ENCODE results near the gene QPRT.
"Not testable (repeated sequence)": the region's sequence is repeated elsewhere in the genome, so short reads cannot be mapped to it uniquely, and the experiment has no call there.

QPRT gene

GRCh38 chr16:29658705-29659104 lies 20.3 kb upstream of the QPRT start:
- intact Hi-C loops (cut with DNase I) = no loop called here
- DNase-seq = no peak

DNA sequence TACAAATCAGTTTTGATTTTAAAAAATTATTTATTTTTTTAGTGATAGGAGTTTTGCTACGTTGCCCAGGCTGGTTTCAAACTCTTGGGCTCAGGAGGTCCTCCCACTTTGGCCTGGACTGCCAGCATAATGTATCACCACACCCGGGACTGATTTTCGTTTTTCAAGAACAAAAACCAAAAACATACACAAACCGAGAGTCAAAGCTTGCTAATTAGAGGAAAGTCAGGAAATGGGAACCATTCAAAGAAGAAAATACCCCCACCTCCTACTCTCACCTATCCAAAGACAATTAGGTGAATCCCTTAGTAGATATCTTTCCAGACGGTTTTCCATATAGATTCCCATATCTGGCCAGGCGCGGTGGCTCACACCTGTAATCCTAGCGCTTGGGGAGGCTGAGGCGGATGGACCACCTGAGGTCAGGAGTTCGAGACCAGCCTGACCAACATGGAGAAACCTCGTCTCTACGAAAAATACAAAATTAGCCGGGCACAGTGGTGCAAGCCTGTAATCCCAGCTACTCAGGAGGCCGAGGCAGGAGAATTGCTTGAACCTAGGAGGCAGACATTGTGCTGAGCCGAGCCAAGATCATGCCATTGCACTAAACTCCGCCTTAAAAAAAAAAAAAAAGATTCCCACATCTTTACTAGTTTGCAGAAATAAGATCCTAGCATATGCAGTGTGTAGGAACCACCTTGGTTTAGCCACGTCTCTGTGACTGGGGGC lies 16.8 kb upstream of the QPRT start:
- DNase-seq = no peak
- intact Hi-C loops (cut with DNase I) = no loop called here

DNA sequence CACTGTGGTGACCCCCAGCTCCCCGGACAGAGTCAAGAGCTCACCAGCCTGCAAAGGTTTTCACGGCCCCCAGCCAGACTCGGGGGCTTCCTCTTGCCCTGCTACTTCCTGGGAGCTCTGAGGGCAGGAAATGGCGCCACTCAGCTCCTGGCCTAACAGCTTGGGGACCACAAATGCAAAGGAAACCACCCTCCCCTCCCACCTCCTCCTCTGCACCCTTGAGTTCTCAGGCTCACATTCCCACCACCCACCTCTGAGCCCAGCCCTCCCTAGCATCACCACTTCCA lies 16.3 kb upstream of the QPRT start:
- no peak for DNase-seq
- intact Hi-C loops (cut with DNase I) = no loop called here

DNA sequence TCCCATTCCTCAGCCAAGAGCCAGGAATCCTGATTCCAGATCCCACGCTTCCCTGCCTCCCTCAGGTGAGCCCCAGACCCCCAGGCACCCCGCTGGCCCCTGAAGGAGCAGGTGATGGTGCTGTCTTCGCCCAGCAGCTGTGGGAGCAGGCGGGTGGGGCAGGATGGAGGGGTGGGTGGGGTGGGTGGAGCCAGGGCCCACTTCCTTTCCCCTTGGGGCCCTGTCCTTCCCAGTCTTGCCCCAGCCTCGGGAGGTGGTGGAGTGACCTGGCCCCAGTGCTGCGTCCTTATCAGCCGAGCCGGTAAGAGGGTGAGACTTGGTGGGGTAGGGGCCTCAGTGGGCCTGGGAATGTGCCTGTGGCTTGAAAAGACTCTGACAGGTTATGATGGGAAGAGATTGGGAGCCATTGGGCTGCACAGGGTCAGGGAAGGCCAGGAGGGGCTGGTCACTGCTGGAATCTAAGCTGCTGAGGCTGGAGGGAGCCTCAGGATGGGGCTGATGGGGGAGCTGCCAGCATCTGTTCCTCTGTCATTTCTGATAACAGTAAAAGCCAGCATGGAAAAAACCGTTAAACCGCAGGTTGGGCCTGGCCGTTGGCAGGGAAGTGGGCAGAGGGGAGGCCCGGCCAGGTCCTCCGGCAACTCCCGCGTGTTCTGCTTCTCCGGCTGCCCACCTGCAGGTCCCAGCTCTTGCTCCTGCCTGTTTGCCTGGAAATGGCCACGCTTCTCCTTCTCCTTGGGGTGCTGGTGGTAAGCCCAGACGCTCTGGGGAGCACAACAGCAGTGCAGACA lies 15.8 kb upstream of the QPRT start, which contains the start of gene SPN:
TSS of gene SPN (plus strand) at position 232 of the 791 bp plus-strand sequence. CDS start at position 714, 482 bp downstream.
- DNase-seq = no peak
- intact Hi-C loops (cut with DNase I) = no loop called here

- DNase-seq = no peak
- intact Hi-C loops (cut with DNase I) = no loop called here
Observed at GRCh38 chr16:29663807-29664090, 15.2 kb upstream of the QPRT start.

DNA sequence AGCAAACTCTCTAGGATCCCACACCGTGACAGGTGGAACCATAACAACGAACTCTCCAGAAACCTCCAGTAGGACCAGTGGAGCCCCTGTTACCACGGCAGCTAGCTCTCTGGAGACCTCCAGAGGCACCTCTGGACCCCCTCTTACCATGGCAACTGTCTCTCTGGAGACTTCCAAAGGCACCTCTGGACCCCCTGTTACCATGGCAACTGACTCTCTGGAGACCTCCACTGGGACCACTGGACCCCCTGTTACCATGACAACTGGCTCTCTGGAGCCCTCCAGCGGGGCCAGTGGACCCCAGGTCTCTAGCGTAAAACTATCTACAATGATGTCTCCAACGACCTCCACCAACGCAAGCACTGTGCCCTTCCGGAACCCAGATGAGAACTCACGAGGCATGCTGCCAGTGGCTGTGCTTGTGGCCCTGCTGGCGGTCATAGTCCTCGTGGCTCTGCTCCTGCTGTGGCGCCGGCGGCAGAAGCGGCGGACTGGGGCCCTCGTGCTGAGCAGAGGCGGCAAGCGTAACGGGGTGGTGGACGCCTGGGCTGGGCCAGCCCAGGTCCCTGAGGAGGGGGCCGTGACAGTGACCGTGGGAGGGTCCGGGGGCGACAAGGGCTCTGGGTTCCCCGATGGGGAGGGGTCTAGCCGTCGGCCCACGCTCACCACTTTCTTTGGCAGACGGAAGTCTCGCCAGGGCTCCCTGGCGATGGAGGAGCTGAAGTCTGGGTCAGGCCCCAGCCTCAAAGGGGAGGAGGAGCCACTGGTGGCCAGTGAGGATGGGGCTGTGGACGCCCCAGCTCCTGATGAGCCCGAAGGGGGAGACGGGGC lies 14.7 kb upstream of the QPRT start:
- DNase-seq = peak in 3 of 42 donors; percentile 26 to 35 (median 33)
- intact Hi-C loops (cut with DNase I) = no loop called here

GRCh38 chr16:29665294-29666077 lies 13.5 kb upstream of the QPRT start:
- intact Hi-C loops (cut with DNase I) = no loop called here

GRCh38 chr16:29667322-29667610 lies 11.7 kb upstream of the QPRT start:
- intact Hi-C loops (cut with DNase I); DNase-seq: not testable (repeated sequence)

More at GRCh38 chr16:29665294-29666077, 13.5 kb upstream of the QPRT start:
- no peak for DNase-seq

GRCh38 chr16:29667755-29668154 lies 11.2 kb upstream of the QPRT start:
- intact Hi-C loops (cut with DNase I) = no loop called here
- DNase-seq = no peak

- intact Hi-C loops (cut with DNase I) = no loop called here
- DNase-seq = no peak
Observed at GRCh38 chr16:29668267-29668666, 10.7 kb upstream of the QPRT start.

- intact Hi-C loops (cut with DNase I) = no loop called here
- no peak for DNase-seq
Observed at GRCh38 chr16:29673501-29673900, 5.5 kb upstream of the QPRT start.

DNA sequence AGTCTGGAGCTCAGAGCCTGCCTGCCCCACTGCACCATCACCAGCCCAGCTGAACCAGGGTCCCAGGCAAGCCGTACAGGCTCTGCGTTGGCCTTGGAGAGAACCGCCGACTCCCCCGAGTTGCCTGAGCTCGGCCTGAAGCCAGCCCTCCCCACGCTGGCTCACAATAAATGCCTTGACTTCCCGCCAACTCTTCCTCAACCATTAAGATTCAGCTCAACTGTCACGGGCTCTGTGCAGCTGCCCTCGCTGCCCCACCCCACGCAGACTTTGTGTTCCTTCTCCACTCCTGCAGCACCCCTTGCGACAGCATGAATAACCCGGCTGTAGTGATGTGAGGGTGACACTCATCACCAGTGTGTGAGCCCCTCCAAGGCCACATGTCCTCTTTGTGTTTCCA lies 4.8 kb upstream of the QPRT start:
- DNase-seq = peak; percentile 62 to 91 (median 80)
- intact Hi-C loops (cut with DNase I) = no loop called here

DNA sequence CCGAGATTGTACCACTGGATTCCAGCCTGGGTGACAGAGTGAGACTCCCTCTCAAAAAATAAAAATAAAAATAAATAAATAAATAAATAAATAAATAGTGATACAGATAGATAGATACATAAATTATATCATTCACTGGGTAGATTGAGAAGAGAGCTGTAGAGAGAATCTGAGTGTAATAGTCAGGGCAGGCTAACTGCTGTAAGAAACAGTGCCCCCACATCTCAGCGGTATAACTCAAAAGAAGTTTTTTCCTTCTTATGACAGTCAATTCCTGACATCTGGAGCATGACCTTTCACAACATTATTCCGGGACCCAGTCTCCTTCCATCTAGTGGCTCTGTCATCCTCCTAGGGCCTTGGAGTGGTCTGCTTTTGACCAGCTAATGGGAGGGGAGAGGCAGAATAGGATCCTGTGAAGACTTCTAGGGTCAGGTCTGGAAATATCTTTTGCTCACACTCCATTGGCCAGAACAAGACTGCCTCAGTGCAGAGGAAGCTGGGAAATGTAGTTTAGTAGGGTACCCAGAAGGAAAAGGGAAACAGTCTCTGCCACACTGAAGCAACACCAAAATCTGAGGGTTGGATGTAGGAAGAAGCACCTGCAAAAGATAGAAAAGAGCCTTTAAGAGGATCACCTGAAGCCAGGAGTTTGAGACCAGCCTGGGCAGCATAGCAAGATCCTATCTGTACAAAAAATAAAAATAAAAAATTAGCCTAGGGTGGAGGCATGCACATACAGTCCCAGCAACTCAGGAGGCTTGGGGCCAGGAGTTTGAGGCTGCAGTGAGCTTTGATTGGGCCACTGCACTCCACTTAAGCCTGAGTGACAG lies 3.0 kb upstream of the QPRT start:
- peak in 7 of 42 donors; percentile 10 to 62 (median 40) for DNase-seq
- intact Hi-C loops (cut with DNase I) = no loop called here

DNA sequence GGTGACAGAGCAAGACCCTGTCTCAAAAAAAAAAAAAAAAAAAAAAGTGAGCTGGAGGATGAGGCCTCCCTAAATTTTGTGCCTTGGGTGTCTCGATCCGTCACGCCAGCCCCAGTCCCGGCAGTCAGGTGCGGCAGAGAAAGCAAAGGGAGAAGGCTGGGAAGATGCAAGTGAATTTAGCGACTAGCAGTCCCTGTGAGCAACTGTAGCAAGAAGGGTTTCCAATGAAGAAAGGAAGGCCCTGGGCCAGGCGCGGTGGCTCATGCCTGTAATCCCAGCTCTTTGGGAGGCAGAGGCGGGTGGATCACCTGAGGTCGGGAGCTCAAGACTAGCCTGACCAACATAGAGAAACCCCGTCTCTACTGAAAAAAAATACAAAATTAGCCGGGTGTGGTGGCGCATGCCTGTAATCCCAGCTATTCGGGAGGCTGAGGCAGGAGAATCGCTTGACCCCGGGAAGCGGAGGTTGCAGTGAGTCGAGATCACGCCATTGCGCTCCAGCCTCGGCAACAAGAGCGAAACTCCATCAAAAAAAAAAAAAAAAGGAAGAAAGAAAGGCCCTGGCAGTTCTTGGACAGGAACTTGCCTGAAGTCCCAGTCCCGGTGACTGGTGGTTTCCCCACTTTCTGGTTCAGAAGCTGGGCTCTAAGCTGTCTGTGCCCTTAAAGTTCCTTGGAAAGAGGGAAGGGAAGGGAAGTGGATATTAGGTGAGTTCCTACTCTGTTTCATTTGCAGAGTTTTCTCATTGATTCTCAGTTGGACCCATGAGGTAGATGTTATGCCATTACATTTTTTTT lies 1.8 kb upstream of the QPRT start:
- DNase-seq = no peak
- intact Hi-C loops (cut with DNase I) = no loop called here

DNA sequence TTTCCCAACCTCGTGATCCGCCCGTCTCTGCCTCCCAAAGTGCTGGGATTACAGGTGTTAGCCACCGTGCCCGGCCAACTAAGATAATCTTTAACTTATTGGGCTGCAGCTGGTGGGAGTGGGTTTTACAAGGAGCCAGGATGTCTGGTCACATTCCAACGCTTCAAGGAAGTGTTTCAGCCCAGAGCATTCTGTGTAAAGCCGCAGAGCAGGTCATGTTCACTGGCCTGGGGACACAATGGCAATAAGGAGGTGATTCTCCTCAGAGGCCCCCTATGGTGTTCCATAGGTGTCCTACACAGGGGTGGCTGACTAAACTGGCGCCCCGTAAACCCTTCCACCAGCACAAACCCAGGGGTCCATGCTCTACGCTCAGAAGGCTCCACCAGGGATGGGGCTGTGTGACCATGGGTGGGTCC lies 1.2 kb downstream of the QPRT start:
- DNase-seq = no peak
- intact Hi-C loops (cut with DNase I) = no loop called here

GRCh38 chr16:29683543-29684090 lies 4.6 kb downstream of the QPRT start:
- intact Hi-C loops (cut with DNase I) = no loop called here
- DNase-seq = no peak

DNA sequence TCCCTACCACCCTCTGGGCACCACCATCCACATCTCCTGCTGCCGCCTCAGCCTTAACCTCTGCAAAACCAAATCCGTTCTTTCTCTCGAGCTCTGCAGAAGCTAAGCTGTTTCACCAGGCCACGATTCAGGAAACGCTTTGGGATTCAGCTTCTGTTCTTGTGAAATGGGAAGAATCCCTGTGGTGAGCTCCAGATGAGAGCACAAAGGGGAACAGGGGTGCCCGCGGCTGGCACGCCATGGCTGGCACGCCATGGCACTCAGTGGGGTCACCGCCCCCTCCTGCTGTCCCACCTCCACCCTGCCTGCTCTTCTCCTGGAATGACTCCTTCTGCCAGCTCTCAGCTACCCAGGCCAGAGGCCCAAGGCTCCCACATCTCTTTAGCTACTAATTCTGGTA lies 5.7 kb downstream of the QPRT start:
- intact Hi-C loops (cut with DNase I) = no loop called here
- no peak for DNase-seq

Measured in head of caudate nucleus (tissue), 42 donors.